ENCODE results near the gene ST6GAL2.

Gene ST6GAL2

GRCh38 chr2:106825161-106825560 lies 60.8 kb downstream of the ST6GAL2 start:
- Histone ChIP-seq H3K27me3 (ENCODE audit: insufficient read depth, low read length) (no peaks in the 10 kb centered on the region), H3K4me1 (ENCODE audit: insufficient read depth, low read length) (no peaks in the 10 kb centered on the region), H3K9ac (ENCODE audit: low read depth, low read length) (no peak overlapping the region), H3K9me3 (ENCODE audit: insufficient read depth, low read depth, low read length) (peaks cover 3% of the 10 kb centered on the region; the same call in 1 of the 2 replicates), H3K27ac (ENCODE audit: low read depth, low read length) (no peak overlapping the region), H3K36me3 (ENCODE audit: insufficient read depth, low read length) (0 out of 2 replicates have a peak, but pooled peaks cover 5% of the 10 kb centered on the region), H3K4me3 (ENCODE audit: low read length) (no peak overlapping the region)
- WGBS = 92% methylated on average over 1 of the region's 1 CpG

GRCh38 chr2:106816974-106817373 lies 69.0 kb downstream of the ST6GAL2 start:
- Histone ChIP-seq H3K9ac (ENCODE audit: low read depth, low read length) (no peak overlapping the region), H3K27me3 (ENCODE audit: insufficient read depth, low read length) (no peaks in the 10 kb centered on the region), H3K27ac (ENCODE audit: low read depth, low read length) (no peak overlapping the region), H3K9me3 (ENCODE audit: insufficient read depth, low read depth, low read length) (0 out of 2 replicates have a peak, but pooled peaks cover 3% of the 10 kb centered on the region), H3K4me1 (ENCODE audit: insufficient read depth, low read length) (no peaks in the 10 kb centered on the region), H3K4me3 (ENCODE audit: low read length) (no peak overlapping the region), H3K36me3 (ENCODE audit: insufficient read depth, low read length) (0 out of 2 replicates have a peak, but pooled peaks cover 3% of the 10 kb centered on the region)
- 94% methylated on average over 4 of the region's 4 CpGs for WGBS

- Histone ChIP-seq H3K27me3 (ENCODE audit: insufficient read depth, low read length) (no peaks in the 10 kb centered on the region), H3K9ac (ENCODE audit: low read depth, low read length) (no peak overlapping the region), H3K27ac (ENCODE audit: low read depth, low read length) (no peak overlapping the region), H3K36me3 (ENCODE audit: insufficient read depth, low read length) (0 out of 2 replicates have a peak, but pooled peaks cover 3% of the 10 kb centered on the region), H3K9me3 (ENCODE audit: insufficient read depth, low read depth, low read length) (0 out of 2 replicates have a peak, but pooled peaks cover 3% of the 10 kb centered on the region), H3K4me1 (ENCODE audit: insufficient read depth, low read length) (no peaks in the 10 kb centered on the region), H3K4me3 (ENCODE audit: low read length) (no peak overlapping the region)
- 92% methylated on average over 5 of the region's 5 CpGs for WGBS
Measured at GRCh38 chr2:106812841-106813240, 73.1 kb downstream of the ST6GAL2 start.

- Histone ChIP-seq H3K4me1 (ENCODE audit: insufficient read depth, low read length) (no peaks in the 10 kb centered on the region), H3K27ac (ENCODE audit: low read depth, low read length) (no peak overlapping the region), H3K4me3 (ENCODE audit: low read length) (no peak overlapping the region), H3K36me3 (ENCODE audit: insufficient read depth, low read length) (0 out of 2 replicates have a peak, but pooled peaks cover 3% of the 10 kb centered on the region), H3K9me3 (ENCODE audit: insufficient read depth, low read depth, low read length) (0 out of 2 replicates have a peak, but pooled peaks cover 3% of the 10 kb centered on the region), H3K9ac (ENCODE audit: low read depth, low read length) (no peak overlapping the region), H3K27me3 (ENCODE audit: insufficient read depth, low read length) (no peaks in the 10 kb centered on the region)
- 95% methylated on average over 4 of the region's 4 CpGs for WGBS
Measured at GRCh38 chr2:106812383-106812782, 73.6 kb downstream of the ST6GAL2 start.

GRCh38 chr2:106805716-106806115 lies 80.3 kb downstream of the ST6GAL2 start:
- WGBS = 90% methylated on average over 2 of the region's 2 CpGs
- Histone ChIP-seq H3K9ac (ENCODE audit: low read depth, low read length) (no peak overlapping the region), H3K9me3 (ENCODE audit: insufficient read depth, low read depth, low read length) (no peaks in the 10 kb centered on the region), H3K27ac (ENCODE audit: low read depth, low read length) (no peak overlapping the region), H3K4me3 (ENCODE audit: low read length) (no peak overlapping the region), H3K36me3 (ENCODE audit: insufficient read depth, low read length) (no peaks in the 10 kb centered on the region), H3K4me1 (ENCODE audit: insufficient read depth, low read length) (peaks cover 6% of the 10 kb centered on the region), H3K27me3 (ENCODE audit: insufficient read depth, low read length) (no peaks in the 10 kb centered on the region)

GRCh38 chr2:106804161-106804560 lies 81.8 kb downstream of the ST6GAL2 start:
- no CpG with 5 or more reads among the region's 1 CpG for WGBS
- Histone ChIP-seq H3K36me3 (ENCODE audit: insufficient read depth, low read length) (no peaks in the 10 kb centered on the region), H3K4me1 (ENCODE audit: insufficient read depth, low read length) (peaks cover 6% of the 10 kb centered on the region), H3K9ac (ENCODE audit: low read depth, low read length) (no peak overlapping the region), H3K27ac (ENCODE audit: low read depth, low read length) (no peak overlapping the region), H3K4me3 (ENCODE audit: low read length) (no peak overlapping the region), H3K27me3 (ENCODE audit: insufficient read depth, low read length) (no peaks in the 10 kb centered on the region), H3K9me3 (ENCODE audit: insufficient read depth, low read depth, low read length) (no peaks in the 10 kb centered on the region)

- Histone ChIP-seq H3K4me1 (ENCODE audit: insufficient read depth, low read length) (peaks cover 6% of the 10 kb centered on the region), H3K27me3 (ENCODE audit: insufficient read depth, low read length) (no peaks in the 10 kb centered on the region), H3K4me3 (ENCODE audit: low read length) (no peak overlapping the region), H3K27ac (ENCODE audit: low read depth, low read length) (no peak overlapping the region), H3K9ac (ENCODE audit: low read depth, low read length) (no peak overlapping the region), H3K36me3 (ENCODE audit: insufficient read depth, low read length) (no peaks in the 10 kb centered on the region), H3K9me3 (ENCODE audit: insufficient read depth, low read depth, low read length) (no peaks in the 10 kb centered on the region)
- WGBS = 71% methylated on average over 9 of the region's 10 CpGs
Measured at GRCh38 chr2:106800976-106801655, 84.9 kb downstream of the ST6GAL2 start.

GRCh38 chr2:106800180-106800579 lies 85.8 kb downstream of the ST6GAL2 start:
- Histone ChIP-seq H3K27me3 (ENCODE audit: insufficient read depth, low read length) (no peaks in the 10 kb centered on the region), H3K27ac (ENCODE audit: low read depth, low read length) (no peak overlapping the region), H3K36me3 (ENCODE audit: insufficient read depth, low read length) (no peaks in the 10 kb centered on the region), H3K9ac (ENCODE audit: low read depth, low read length) (no peak overlapping the region), H3K4me1 (ENCODE audit: insufficient read depth, low read length) (peaks cover 6% of the 10 kb centered on the region), H3K9me3 (ENCODE audit: insufficient read depth, low read depth, low read length) (no peaks in the 10 kb centered on the region), H3K4me3 (ENCODE audit: low read length) (no peak overlapping the region)
- 95% methylated on average over 4 of the region's 4 CpGs for WGBS

- H3K9ac ChIP-seq (ENCODE audit: low read depth, low read length) = no peak overlapping the region
- no peak overlapping the region for H3K4me3 ChIP-seq (ENCODE audit: low read length)
- H3K9me3 ChIP-seq (ENCODE audit: insufficient read depth, low read depth, low read length) = no peaks in the 10 kb centered on the region
- peaks cover 6% of the 10 kb centered on the region for H3K4me1 ChIP-seq (ENCODE audit: insufficient read depth, low read length)
- no peaks in the 10 kb centered on the region for H3K36me3 ChIP-seq (ENCODE audit: insufficient read depth, low read length)
- no peak overlapping the region for H3K27ac ChIP-seq (ENCODE audit: low read depth, low read length)
- H3K27me3 ChIP-seq (ENCODE audit: insufficient read depth, low read length) = no peaks in the 10 kb centered on the region
- 91% methylated on average over 5 of the region's 5 CpGs for WGBS
Measured at GRCh38 chr2:106798826-106799552, 87.0 kb downstream of the ST6GAL2 start.

GRCh38 chr2:106797494-106797893 lies 88.5 kb downstream of the ST6GAL2 start:
- peaks cover 6% of the 10 kb centered on the region for H3K4me1 ChIP-seq (ENCODE audit: insufficient read depth, low read length)
- H3K27ac ChIP-seq (ENCODE audit: low read depth, low read length) = no peak overlapping the region
- no peak overlapping the region for H3K4me3 ChIP-seq (ENCODE audit: low read length)
- H3K27me3 ChIP-seq (ENCODE audit: insufficient read depth, low read length) = no peaks in the 10 kb centered on the region
- H3K9me3 ChIP-seq (ENCODE audit: insufficient read depth, low read depth, low read length) = 0 out of 2 replicates have a peak, but pooled peaks cover 3% of the 10 kb centered on the region
- H3K36me3 ChIP-seq (ENCODE audit: insufficient read depth, low read length) = no peaks in the 10 kb centered on the region
- no peak overlapping the region for H3K9ac ChIP-seq (ENCODE audit: low read depth, low read length)
- WGBS = 93% methylated on average over 5 of the region's 5 CpGs

- peaks cover 14% of the 10 kb centered on the region; the same call in 1 of the 2 replicates for H3K9me3 ChIP-seq (ENCODE audit: insufficient read depth, low read depth, low read length)
- 100% methylated on average over 1 of the region's 2 CpGs for WGBS
- H3K9ac ChIP-seq (ENCODE audit: low read depth, low read length) = no peak overlapping the region
- no peaks in the 10 kb centered on the region for H3K4me1 ChIP-seq (ENCODE audit: insufficient read depth, low read length)
- no peaks in the 10 kb centered on the region for H3K36me3 ChIP-seq (ENCODE audit: insufficient read depth, low read length)
- H3K27ac ChIP-seq (ENCODE audit: low read depth, low read length) = no peak overlapping the region
- no peak overlapping the region for H3K4me3 ChIP-seq (ENCODE audit: low read length)
- no peaks in the 10 kb centered on the region for H3K27me3 ChIP-seq (ENCODE audit: insufficient read depth, low read length)
Measured at GRCh38 chr2:106792671-106793070, 93.3 kb downstream of the ST6GAL2 start.
